ENCODE results near the gene ADAMTSL1. TPM values are rescaled to one million over a fixed set of nuclear protein-coding genes. Genes with fewer than 3 reads are reported as not detected.

The ADAMTSL1 gene
- total and polyA plus RNA-seq, 2 of the 8 experiments (the other 6 are each of a cell fraction or from before 2014, with no cell fraction given): 0.84 to 1.1 TPM

DNA sequence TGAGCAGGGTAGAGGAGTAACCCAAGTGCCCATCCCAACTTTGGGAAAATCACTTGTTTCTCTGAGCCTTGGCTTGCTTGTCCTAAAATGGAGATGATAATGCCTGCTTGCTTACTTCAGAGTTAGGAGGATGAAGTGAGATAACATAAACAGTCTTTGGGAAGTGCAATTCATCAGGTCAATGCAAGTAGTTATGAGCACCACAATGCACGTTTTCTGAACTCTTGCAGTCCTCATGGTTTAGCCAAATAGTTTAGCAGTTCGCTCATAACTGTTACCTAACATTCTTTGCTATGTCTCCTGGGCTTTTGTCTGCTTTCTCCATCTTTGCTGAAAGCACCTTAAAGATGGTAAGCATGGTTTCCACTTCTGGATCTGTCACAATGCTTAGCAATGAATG is 270.0 kb downstream of the ADAMTSL1 start:
- H2BK5ac ChIP-seq (ENCODE audit: low read depth, low read length): no peak overlapping the region
- H2BK15ac ChIP-seq (ENCODE audit: low read length): no peak overlapping the region
- H4K8ac ChIP-seq (ENCODE audit: extremely low read depth, insufficient read depth, low read length): no peak overlapping the region
- no peak overlapping the region for H3K18ac ChIP-seq (ENCODE audit: extremely low read depth, low read length)
- no peak overlapping the region for H2AK5ac ChIP-seq (ENCODE audit: low read depth, low read length)
- no peak overlapping the region for H4K5ac ChIP-seq (ENCODE audit: insufficient read length, low read depth, low read length)
- H3K9ac ChIP-seq (replicated peaks in 1 of 4; ENCODE audit: extremely low read depth in 1 of 4, low read depth in 3 of 4, low read length in 3 of 4): no peak overlapping the region
- FAIRE-seq (no peak), DNase-seq (ENCODE audit: low read depth in 1 of 2, low spot score in 2 of 2) (no peak)
- no peak overlapping the region for H3K4ac ChIP-seq (replicated peaks; ENCODE audit: insufficient read length, low read depth, low read length)
- H3K56ac ChIP-seq (replicated peaks; ENCODE audit: insufficient read length, low read depth, low read length): no peak overlapping the region
- TF ChIP-seq CHD2 (IDR thresholded peaks at IDR 0.05; ENCODE audit: low read length) (no peak), POU5F1 (IDR thresholded peaks at IDR 0.05; ENCODE audit: low read depth, low read length) (no peak), YY1 (IDR thresholded peaks at IDR 0.05; ENCODE audit: low read depth, low read length) (no peak), BRCA1 (IDR thresholded peaks at IDR 0.05; ENCODE audit: low read depth, low read length) (no peak), EGR1 (IDR thresholded peaks at IDR 0.05; ENCODE audit: borderline replicate concordance, low read depth, low read length) (no peak), SIN3A (conservative IDR thresholded peaks at IDR 0.05 in 1 of 2, IDR thresholded peaks at IDR 0.05 in 1 of 2; ENCODE audit: low read depth in 1 of 2, low read length in 2 of 2) (no peak), NRF1 (IDR thresholded peaks at IDR 0.05; ENCODE audit: low read depth, low read length) (no peak), CREB1 (IDR thresholded peaks at IDR 0.05) (no peak)
- no peak overlapping the region for H2AFZ ChIP-seq (ENCODE audit: low read length)
- no peak overlapping the region for H3K4me2 ChIP-seq (ENCODE audit: insufficient read depth in 1 of 2, low read depth in 2 of 2, low read length in 2 of 2)
- POLR2A ChIA-PET (ENCODE audit: partially characterized antibody): no interaction called here
- no peaks in the 10 kb centered on the region for H3K79me1 ChIP-seq (ENCODE audit: low read depth, low read length)
- no peak overlapping the region for H3K14ac ChIP-seq (ENCODE audit: insufficient read length)
- no peak overlapping the region for H2BK120ac ChIP-seq (replicated peaks; ENCODE audit: low read depth, low read length)
- CTCF ChIA-PET (ENCODE audit: partially characterized antibody): no interaction called here
- no peak overlapping the region for H4K91ac ChIP-seq (replicated peaks; ENCODE audit: insufficient read length, low read length)
- H2BK12ac ChIP-seq (ENCODE audit: low read depth, low read length): no peak overlapping the region
- no peak overlapping the region for H2BK20ac ChIP-seq (ENCODE audit: low read length)
- H3K4me1 ChIP-seq (replicated peaks in 1 of 4; ENCODE audit: control insufficient read depth in 3 of 4, insufficient read depth in 4 of 4, low read length in 3 of 4): peaks cover 0 to 4% (median 0%) of the 10 kb centered on the region in 4 experiments; a peak in 1 of 7 replicates
- H3K27ac ChIP-seq (ENCODE audit: low read depth, low read length): no peak overlapping the region
- H3K23ac ChIP-seq (ENCODE audit: insufficient read length): no peak overlapping the region
- H3K36me3 ChIP-seq (ENCODE audit: control insufficient read depth in 2 of 4, insufficient read depth in 4 of 4, low read length in 3 of 4): no peaks in the 10 kb centered on the region
- H4K20me1 ChIP-seq (replicated peaks in 1 of 2; ENCODE audit: control insufficient read depth in 1 of 2, insufficient read depth in 2 of 2, low read length in 2 of 2): no peaks in the 10 kb centered on the region
- H3K79me2 ChIP-seq (ENCODE audit: control insufficient read depth in 1 of 2, insufficient read depth in 2 of 2, low read length in 2 of 2): no peaks in the 10 kb centered on the region
- no peaks in the 10 kb centered on the region for H3K27me3 ChIP-seq (replicated peaks in 1 of 4; ENCODE audit: control insufficient read depth in 3 of 4, extremely low read depth in 1 of 4, insufficient read depth in 3 of 4, low read length in 3 of 4)
- no peaks in the 10 kb centered on the region for H3K9me3 ChIP-seq (ENCODE audit: insufficient read depth in 2 of 2, low read depth in 1 of 2, low read length in 1 of 2)
- H3K23me2 ChIP-seq (ENCODE audit: low read depth, low read length): no peaks in the 10 kb centered on the region
- H3K4me3 ChIP-seq (ENCODE audit: extremely low read depth in 1 of 4, insufficient read depth in 2 of 4, low read depth in 3 of 4, low read length in 4 of 4): no peak overlapping the region
- 83% methylated on average over 2 of the region's 2 CpGs; no CpG with 5 or more reads in 1 of the 2 experiments for WGBS, 2 experiments (ENCODE audit: extremely low coverage in 1 of 2, insufficient coverage in 1 of 2, insufficient read length in 1 of 2, insufficient replicate concordance in 2 of 2, low coverage in 1 of 2, low lambda C conversion rate in 2 of 2, missing lambda C conversion rate in 1 of 2)

Data from H1 (cell line).